NCI-H2196 (cell line): ENCODE measurements around the gene PLA2G4A.

ENCODE experiments used
- DNase-seq: peaks from one replicate; lab custom pipeline; 2025; ENCODE audit not compliant: unreplicated experiment; lab: John Stamatoyannopoulos, UW

Gene PLA2G4A

GRCh38 chr1:186831168-186831567, 2.4 kb downstream of the PLA2G4A start:
- DNase-seq: no peak

GRCh38 chr1:186834399-186834958, 5.7 kb downstream of the PLA2G4A start:
- no peak for DNase-seq

GRCh38 chr1:186835448-186835847, 6.7 kb downstream of the PLA2G4A start:
- no peak for DNase-seq

GRCh38 chr1:186837806-186838205, 9.1 kb downstream of the PLA2G4A start:
- no peak for DNase-seq

- no peak for DNase-seq
Measured at GRCh38 chr1:186838380-186839040, 9.8 kb downstream of the PLA2G4A start.

- DNase-seq: no peak
Measured at GRCh38 chr1:186839041-186839400, 10.3 kb downstream of the PLA2G4A start.

GRCh38 chr1:186841599-186841998, 12.8 kb downstream of the PLA2G4A start:
- DNase-seq: no peak

- no peak for DNase-seq
Measured at GRCh38 chr1:186842547-186842946, 13.8 kb downstream of the PLA2G4A start.

- no peak for DNase-seq
Measured at GRCh38 chr1:186843226-186843625, 14.5 kb downstream of the PLA2G4A start.

- DNase-seq: no peak
Measured at GRCh38 chr1:186843931-186844330, 15.2 kb downstream of the PLA2G4A start.

- DNase-seq: no peak
Measured at GRCh38 chr1:186845576-186846210, 16.9 kb downstream of the PLA2G4A start.

GRCh38 chr1:186848509-186849130, 19.9 kb downstream of the PLA2G4A start:
- no peak for DNase-seq

- DNase-seq: no peak
Measured at GRCh38 chr1:186849271-186849671, 20.5 kb downstream of the PLA2G4A start.

- DNase-seq: no peak
Measured at GRCh38 chr1:186849826-186850225, 21.1 kb downstream of the PLA2G4A start.

GRCh38 chr1:186854102-186854501, 25.4 kb downstream of the PLA2G4A start:
- no peak for DNase-seq

GRCh38 chr1:186858923-186859322, 30.2 kb downstream of the PLA2G4A start:
- no peak for DNase-seq

GRCh38 chr1:186859995-186860394, 31.2 kb downstream of the PLA2G4A start:
- DNase-seq: no peak

GRCh38 chr1:186864296-186864695, 35.5 kb downstream of the PLA2G4A start:
- DNase-seq: no peak

- DNase-seq: no peak
Measured at GRCh38 chr1:186865253-186865652, 36.5 kb downstream of the PLA2G4A start.

- DNase-seq: no peak
Measured at GRCh38 chr1:186865857-186866256, 37.1 kb downstream of the PLA2G4A start.

GRCh38 chr1:186869526-186870228, 40.9 kb downstream of the PLA2G4A start:
- no peak for DNase-seq

- no peak for DNase-seq
Measured at GRCh38 chr1:186871784-186872183, 43.0 kb downstream of the PLA2G4A start.
